HL-60 (cell line): ENCODE measurements around the gene PRMT1.

Source experiments
- DNase-seq, 2 experiments: peaks; one replicate each; pipeline ENCODE4 v3.0.0-alpha.2; 2010 to 2020; ENCODE audit warnings: low read depth in 1 of 2, low spot score in 1 of 2
- H3K27ac ChIP-seq: fragments of 250-450 bp; sonication (Bioruptor Pico); replicated peaks from 2 replicates; pipeline ENCODE4 v1.5.1; 2020; ENCODE audit warnings: mild to moderate bottlenecking, moderate library complexity
- H3K27me3 ChIP-seq: fragments of 250-450 bp; sonication (Bioruptor Pico); 2 replicates; pipeline ENCODE4 v1.5.1; 2021; ENCODE audit warnings: mild to moderate bottlenecking, moderate library complexity; ENCODE audit not compliant: insufficient read depth, poor library complexity, severe bottlenecking
- H3K4me3 ChIP-seq: replicated peaks from 2 replicates; pipeline ENCODE4 v1.5.1; 2011; ENCODE audit warnings: mild to moderate bottlenecking, control low read depth, low read length; ENCODE audit not compliant: insufficient read depth
- GABPA ChIP-seq: IDR thresholded peaks from 2 replicates; pipeline ENCODE4 v1.6.1; 2012; ENCODE audit warnings: low read depth
- POLR2AphosphoS5 ChIP-seq: IDR thresholded peaks from 2 replicates; pipeline ENCODE4 v1.6.1; 2012; ENCODE audit warnings: low read depth
- REST ChIP-seq: IDR thresholded peaks from 2 replicates; pipeline ENCODE4 v1.6.1; 2012; ENCODE audit warnings: low read depth; ENCODE audit not compliant: insufficient replicate concordance
- SPI1 ChIP-seq: IDR thresholded peaks from 2 replicates; pipeline ENCODE4 v1.6.1; 2012; ENCODE audit warnings: low read depth, mild to moderate bottlenecking, borderline replicate concordance
- TF ChIP-seq, protein P1 (sequence below): IDR thresholded peaks from one replicate; pipeline ENCODE4 v1.5.1; 2011; ENCODE audit warnings: low read length, control low read depth, inconsistent platforms; ENCODE audit not compliant: insufficient read depth

Gene PRMT1

GRCh38 chr19:49669516-49669915 is 7.6 kb upstream of the PRMT1 start:
- no peak for DNase-seq
- TF ChIP-seq POLR2AphosphoS5 (no peak), REST (no peak), SPI1 (no peak), GABPA (no peak)
- TF ChIP-seq, protein P1, sequence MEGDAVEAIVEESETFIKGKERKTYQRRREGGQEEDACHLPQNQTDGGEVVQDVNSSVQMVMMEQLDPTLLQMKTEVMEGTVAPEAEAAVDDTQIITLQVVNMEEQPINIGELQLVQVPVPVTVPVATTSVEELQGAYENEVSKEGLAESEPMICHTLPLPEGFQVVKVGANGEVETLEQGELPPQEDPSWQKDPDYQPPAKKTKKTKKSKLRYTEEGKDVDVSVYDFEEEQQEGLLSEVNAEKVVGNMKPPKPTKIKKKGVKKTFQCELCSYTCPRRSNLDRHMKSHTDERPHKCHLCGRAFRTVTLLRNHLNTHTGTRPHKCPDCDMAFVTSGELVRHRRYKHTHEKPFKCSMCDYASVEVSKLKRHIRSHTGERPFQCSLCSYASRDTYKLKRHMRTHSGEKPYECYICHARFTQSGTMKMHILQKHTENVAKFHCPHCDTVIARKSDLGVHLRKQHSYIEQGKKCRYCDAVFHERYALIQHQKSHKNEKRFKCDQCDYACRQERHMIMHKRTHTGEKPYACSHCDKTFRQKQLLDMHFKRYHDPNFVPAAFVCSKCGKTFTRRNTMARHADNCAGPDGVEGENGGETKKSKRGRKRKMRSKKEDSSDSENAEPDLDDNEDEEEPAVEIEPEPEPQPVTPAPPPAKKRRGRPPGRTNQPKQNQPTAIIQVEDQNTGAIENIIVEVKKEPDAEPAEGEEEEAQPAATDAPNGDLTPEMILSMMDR = no peak
- H3K27ac ChIP-seq = no peak overlapping the region
- no peak overlapping the region for H3K4me3 ChIP-seq
- no peaks in the 10 kb centered on the region for H3K27me3 ChIP-seq

GRCh38 chr19:49672131-49672919 is 4.7 kb upstream of the PRMT1 start:
- no peak overlapping the region for H3K4me3 ChIP-seq
- no peak overlapping the region for H3K27ac ChIP-seq
- peak in 1 of 2 experiments; percentile 71 for DNase-seq
- H3K27me3 ChIP-seq = no peaks in the 10 kb centered on the region
- TF ChIP-seq, protein P1 = peak; percentile 97
- no peak for TF ChIP-seq POLR2AphosphoS5

- Histone ChIP-seq H3K27ac (peak overlapping the region; percentile 98), H3K4me3 (peak overlapping the region; percentile 42), H3K27me3 (no peaks in the 10 kb centered on the region)
- DNase-seq = peak; percentile 87 to 89
- TF ChIP-seq REST = no peak
- TF ChIP-seq POLR2AphosphoS5 = peak; percentile 38
- peak; percentile 35; the same call in 1 of the 2 replicates for TF ChIP-seq SPI1
Measured at GRCh38 chr19:49676136-49676783, 811 bp upstream of the PRMT1 start.

- Histone ChIP-seq H3K27me3 (no peaks in the 10 kb centered on the region), H3K4me3 (peak overlapping the region; percentile 96), H3K27ac (peak overlapping the region; percentile 98)
- DNase-seq = peak; percentile 100
- TF ChIP-seq GABPA (0 out of 2 replicates have a peak, but pooled peaks have one; percentile 23), SPI1 (no peak)
Measured at GRCh38 chr19:49676784-49677230, 264 bp upstream of the PRMT1 start.
